ENCODE data around the gene C2orf92.
"Not testable (repeated sequence)": the region's sequence is repeated elsewhere in the genome, so short reads cannot be mapped to it uniquely, and the experiment has no call there.

C2orf92 gene

GRCh38 chr2:97669448-97669847, at the start of gene C2orf92:
Gene C2orf92, plus strand, starts transcription at chr2:97669713. Its CDS starts 76 bp downstream, at chr2:97669789.
- DNase-seq: no peak

GRCh38 chr2:97620492-97620891, 49.0 kb upstream of the C2orf92 start:
- DNase-seq: not testable (repeated sequence)

- not testable (repeated sequence) for DNase-seq
Observed at GRCh38 chr2:97622976-97623375, 46.5 kb upstream of the C2orf92 start.

GRCh38 chr2:97625354-97626048, 44.0 kb upstream of the C2orf92 start:
- not testable (repeated sequence) for DNase-seq

- not testable (repeated sequence) for DNase-seq
Observed at GRCh38 chr2:97626049-97626430, 43.5 kb upstream of the C2orf92 start.

- no peak for DNase-seq
Observed at GRCh38 chr2:97644023-97644717, 25.3 kb upstream of the C2orf92 start.

- DNase-seq: peak; percentile 36
Observed at GRCh38 chr2:97645112-97645694, 24.3 kb upstream of the C2orf92 start.

GRCh38 chr2:97645695-97646629, 23.6 kb upstream of the C2orf92 start, which contains the start of gene COX5B:
Gene COX5B, plus strand, starts transcription at chr2:97646062. Its CDS starts 25 bp downstream, at chr2:97646087.
- peak; percentile 98 for DNase-seq

- DNase-seq: no peak
Observed at GRCh38 chr2:97646977-97647376, 22.5 kb upstream of the C2orf92 start.

GRCh38 chr2:97651114-97651513, 18.4 kb upstream of the C2orf92 start:
- no peak for DNase-seq

GRCh38 chr2:97653473-97653872, 16.0 kb upstream of the C2orf92 start:
- no peak for DNase-seq

GRCh38 chr2:97653874-97654273, 15.6 kb upstream of the C2orf92 start:
- no peak for DNase-seq

GRCh38 chr2:97654309-97654708, 15.2 kb upstream of the C2orf92 start:
- DNase-seq: no peak

GRCh38 chr2:97654791-97655190, 14.7 kb upstream of the C2orf92 start:
- no peak for DNase-seq

GRCh38 chr2:97656129-97656755, 13.3 kb upstream of the C2orf92 start:
- DNase-seq: no peak

GRCh38 chr2:97656905-97657587, 12.5 kb upstream of the C2orf92 start:
- DNase-seq: no peak

- DNase-seq: no peak
Observed at GRCh38 chr2:97657986-97658690, 11.4 kb upstream of the C2orf92 start.

- no peak for DNase-seq
Observed at GRCh38 chr2:97658691-97659157, 10.8 kb upstream of the C2orf92 start.

- DNase-seq: no peak
Observed at GRCh38 chr2:97659256-97660043, 10.1 kb upstream of the C2orf92 start.

Measured in MV-4-11 (cell line).